Heart right ventricle (tissue), 16 donors: ENCODE data around the gene CHRDL2. TPM values are rescaled to one million over a fixed set of nuclear protein-coding genes. Genes with fewer than 3 reads are reported as not detected.
"Not testable (repeated sequence)": the region's sequence is repeated elsewhere in the genome, so short reads cannot be mapped to it uniquely, and the experiment has no call there.

Experiments
- ATAC-seq, 8 donors: fragments of 200-7000 bp; cut with Tn5 transposase; one replicate each; pipeline ENCODE4 v1.9.1; 2020; ENCODE audit warnings: mild to moderate bottlenecking in 8 of 8, moderate library complexity in 8 of 8, moderate number of reproducible peaks in 1 of 8
- DNase-seq, 2 donors: peaks; one replicate each; pipeline ENCODE4 v3.0.0-alpha.2; 2020
- H3K27ac ChIP-seq, 10 donors: fragments of 200-600 bp; sonication (generic) in 2 of 10; one replicate each; pipeline versions ENCODE4 v1.5.0 to v1.8.0; 2020 to 2022; ENCODE audit warnings: mild to moderate bottlenecking in 3 of 10
- H3K27me3 ChIP-seq, 7 donors: fragments of 200-600 bp; one replicate each; pipeline ENCODE4 v1.8.0; 2021 to 2022; ENCODE audit warnings: mild to moderate bottlenecking in 2 of 7
- H3K36me3 ChIP-seq, 9 donors: fragments of 200-600 bp; sonication (generic) in 1 of 9; one replicate each; pipeline versions ENCODE4 v1.5.0 to v1.8.0; 2020 to 2022; ENCODE audit warnings: mild to moderate bottlenecking in 2 of 9
- H3K4me1 ChIP-seq, 9 donors: fragments of 200-600 bp; sonication (generic) in 1 of 9; one replicate each; pipeline versions ENCODE4 v1.5.0 to v1.8.0; 2020 to 2022; ENCODE audit warnings: mild to moderate bottlenecking in 4 of 9
- H3K4me3 ChIP-seq, 10 donors: fragments of 200-600 bp; sonication (generic) in 2 of 10; one replicate each; pipeline versions ENCODE4 v1.5.0 to v1.8.0; 2020 to 2022; ENCODE audit warnings: mild to moderate bottlenecking in 7 of 10, moderate library complexity in 2 of 10
- H3K9me3 ChIP-seq, 11 donors: fragments of 200-600 bp in 10 of 11; sonication (generic) in 2 of 11; one replicate each; pipeline versions ENCODE4 v1.5.0 to v1.8.0; 2013 to 2022; ENCODE audit warnings: mild to moderate bottlenecking in 2 of 11, control low read depth in 1 of 11, moderate library complexity in 1 of 11
- CTCF ChIP-seq, 9 donors: fragments of 200-600 bp; sonication (generic) in 2 of 9; IDR thresholded peaks; one replicate each; pipeline versions ENCODE4 v1.5.0 to v1.8.0; 2021 to 2022; ENCODE audit warnings: antibody characterized with exemption in 9 of 9, mild to moderate bottlenecking in 5 of 9, moderate library complexity in 1 of 9
- WGBS, 2 donors: extraction: QIAGEN DNeasy Blood & Tissue Kit; methylation state at CpG; one replicate each; pipeline ENCODE4 v1.1.7; 2013; ENCODE audit warnings: inconsistent platforms in 1 of 2; 5-methylcytosine and 5-hydroxymethylcytosine counted together
- intact Hi-C, 10 donors: fragments of 100-400 bp; cut with DNase I; formaldehyde crosslinking; loops; one replicate each; pipeline versions ENCODE4 v1.11.1 to v1.14.2; 2022
- polyA plus RNA-seq, 2 donors: library from polyadenylated mRNA; stranded (reverse); fragments of 200-250 nt; gene quantifications; one replicate each; pipeline ENCODE4 v1.2.3, GENCODE V29; 2013
- total RNA-seq, 10 donors: library from RNA; stranded (reverse); fragmentation: NEBNext Ultra II Directional in 3 of 10; extraction: Animal tissue kit (Norgen Biotek cat#: 25700) in 3 of 10; gene quantifications; one replicate each; pipeline versions ENCODE4 v1.2.1 to v1.2.4, GENCODE V29; 2021 to 2023
- donor health status: Arrhythmogenic right ventricular cardiomyopathy.
- donor health status: ischemic (EF 13 %, LVEDD 7.1; RV severe dilation, severe dysfunction).
- donor health status: healthy with polysubstance abuse.
- donor health status: DM: no; HTN: yes; CAD: no.
- donor health status: DM: no; HTN: no; CAD: no.
- donor health status: ischemic (EF 25% LVEDD 6.9; RV normal size, moderate dysfunction).
- donor health status: ischemic (EF 25% LVEDD 5.7; RV mildly dilated, moderate dysfunction).
- donor health status: healthy.
- donor health status: DM: yes; HTN: yes; CAD: no.
- donor health status: Ischemic cardiomyopathy.
- donor health status: ischemic (EF 35%, LVEDD 5.7; RV mildly dilated, moderate dysfunction).
- donor health status: nonischemic (EF 11% LVEDD 7.7; RV severe dilation, severe dysfunction).
- donor health status: DM: yes; HTN: yes; CAD: no.
- donor health status: PGD.
- donor health status: ischemic (EF 29% LVEDD 5.4; RV normal size, mild dysfunction).
- donor health status: nonischemic (EF 23%, LVEDD 6.1; RV moderate dilation, normal function).

Gene CHRDL2
- total and polyA plus RNA-seq, 12 donors = 1.00 to 19.7 (median 6.7) TPM

GRCh38 chr11:74771139-74771538 is 39.9 kb upstream of the CHRDL2 start:
- Histone ChIP-seq H3K9me3 (no peaks in the 10 kb centered on the region), H3K4me3 (no peak overlapping the region), H3K4me1 (peaks cover 0 to 44% (median 4%) of the 10 kb centered on the region in 9 donors), H3K27ac (no peak overlapping the region), H3K36me3 (no peaks in the 10 kb centered on the region), H3K27me3 (no peaks in the 10 kb centered on the region)
- DNase-seq = no peak
- intact Hi-C loops = no loop called here
- 96 to 97% methylated on average over 3 of the region's 3 CpGs for WGBS, 2 donors
- ATAC-seq = no peak
- no peak for TF ChIP-seq CTCF (IDR thresholded peaks at IDR 0.05)

GRCh38 chr11:74770456-74770855 is 39.2 kb upstream of the CHRDL2 start:
- no peak for ATAC-seq
- DNase-seq = no peak
- 60 to 71% methylated on average over 5 of the region's 5 CpGs for whole genome bisulfite sequencing, 2 donors

GRCh38 chr11:74769055-74769707 is 38.0 kb upstream of the CHRDL2 start:
- DNase-seq (no peak), ATAC-seq (no peak)
- Histone ChIP-seq H3K27ac (no peak overlapping the region), H3K27me3 (no peaks in the 10 kb centered on the region), H3K36me3 (no peaks in the 10 kb centered on the region), H3K9me3 (no peaks in the 10 kb centered on the region), H3K4me1 (peaks cover 0 to 32% (median 0%) of the 10 kb centered on the region in 9 donors), H3K4me3 (no peak overlapping the region)
- WGBS, 2 donors = 69 to 76% methylated on average over 2 of the region's 2 CpGs
- TF ChIP-seq CTCF (IDR thresholded peaks at IDR 0.05) = no peak
- intact Hi-C loops = no loop called here

More at GRCh38 chr11:74770456-74770855, 39.2 kb upstream of the CHRDL2 start:
- Histone ChIP-seq H3K27ac (no peak overlapping the region), H3K4me1 (peaks cover 0 to 37% (median 0%) of the 10 kb centered on the region in 9 donors), H3K27me3 (no peaks in the 10 kb centered on the region), H3K36me3 (no peaks in the 10 kb centered on the region), H3K9me3 (no peaks in the 10 kb centered on the region), H3K4me3 (no peak overlapping the region)
- no peak for TF ChIP-seq CTCF (IDR thresholded peaks at IDR 0.05)
- intact Hi-C loops = no loop called here

- ATAC-seq, H3K9me3 ChIP-seq, H3K27ac ChIP-seq, H3K4me3 ChIP-seq, DNase-seq, H3K27me3 ChIP-seq, H3K36me3 ChIP-seq, intact Hi-C loops: not testable (repeated sequence)
- 93 to 94% methylated on average over 9 of the region's 9 CpGs for WGBS, 2 donors
- peaks cover 0 to 29% (median 0%) of the 10 kb centered on the region in 9 donors for H3K4me1 ChIP-seq
Measured at GRCh38 chr11:74768172-74768651, 37.0 kb upstream of the CHRDL2 start.

GRCh38 chr11:74766905-74767304 is 35.7 kb upstream of the CHRDL2 start:
- Histone ChIP-seq H3K27me3 (no peaks in the 10 kb centered on the region), H3K9me3 (no peaks in the 10 kb centered on the region), H3K4me1 (peaks cover 0 to 25% (median 0%) of the 10 kb centered on the region in 9 donors), H3K36me3 (no peaks in the 10 kb centered on the region), H3K27ac (no peak overlapping the region), H3K4me3 (no peak overlapping the region)
- TF ChIP-seq CTCF (IDR thresholded peaks at IDR 0.05) = no peak
- ATAC-seq (no peak), DNase-seq (no peak)
- intact Hi-C loops = no loop called here
- 98 to 99% methylated on average over 1 of the region's 1 CpG for WGBS, 2 donors
